Hippocampal formation (tissue), 2 donors: Measurements from ENCODE around the gene GLB1L2.

Source experiments
- DNase-seq, 2 donors: peaks; one replicate each; lab custom pipeline; 2025; lab: John Stamatoyannopoulos, UW

Gene GLB1L2

DNA sequence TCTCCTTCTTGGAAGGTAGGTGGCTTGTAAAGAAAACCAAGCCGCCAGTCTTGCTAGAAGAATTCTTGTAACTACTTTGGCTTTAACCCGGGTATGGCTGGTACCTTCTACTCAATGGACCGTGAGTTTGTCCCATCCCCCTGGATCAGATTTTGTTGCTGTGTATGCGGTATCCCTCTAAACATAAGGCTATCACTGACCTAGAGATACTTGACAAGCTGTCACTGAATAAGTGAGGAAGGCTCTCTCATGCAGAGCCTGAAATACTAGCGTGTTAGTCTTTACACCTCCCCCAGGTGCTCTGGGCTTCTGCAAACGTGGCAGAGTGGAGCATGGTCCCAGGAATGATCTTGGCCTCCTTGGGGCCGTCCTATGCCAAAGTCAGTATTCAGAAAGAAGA, 34.5 kb downstream of the GLB1L2 start:
- no peak for DNase-seq

- no peak for DNase-seq
These were observed 36.0 kb downstream of the GLB1L2 start for GRCh38 chr11:134367781-134368180.

GRCh38 chr11:134369656-134370525, 38.1 kb downstream of the GLB1L2 start:
- DNase-seq: no peak

- DNase-seq: no peak
These were observed 39.0 kb downstream of the GLB1L2 start for GRCh38 chr11:134370526-134371435.

GRCh38 chr11:134371436-134372185, 39.8 kb downstream of the GLB1L2 start:
- DNase-seq: no peak

- no peak for DNase-seq
These were observed 40.7 kb downstream of the GLB1L2 start for GRCh38 chr11:134372536-134372935.

GRCh38 chr11:134372961-134373360, 41.2 kb downstream of the GLB1L2 start:
- DNase-seq: no peak

GRCh38 chr11:134373591-134374052, 41.8 kb downstream of the GLB1L2 start:
- DNase-seq: no peak

- DNase-seq: no peak
These were observed 42.4 kb downstream of the GLB1L2 start for GRCh38 chr11:134374171-134374570.

DNA sequence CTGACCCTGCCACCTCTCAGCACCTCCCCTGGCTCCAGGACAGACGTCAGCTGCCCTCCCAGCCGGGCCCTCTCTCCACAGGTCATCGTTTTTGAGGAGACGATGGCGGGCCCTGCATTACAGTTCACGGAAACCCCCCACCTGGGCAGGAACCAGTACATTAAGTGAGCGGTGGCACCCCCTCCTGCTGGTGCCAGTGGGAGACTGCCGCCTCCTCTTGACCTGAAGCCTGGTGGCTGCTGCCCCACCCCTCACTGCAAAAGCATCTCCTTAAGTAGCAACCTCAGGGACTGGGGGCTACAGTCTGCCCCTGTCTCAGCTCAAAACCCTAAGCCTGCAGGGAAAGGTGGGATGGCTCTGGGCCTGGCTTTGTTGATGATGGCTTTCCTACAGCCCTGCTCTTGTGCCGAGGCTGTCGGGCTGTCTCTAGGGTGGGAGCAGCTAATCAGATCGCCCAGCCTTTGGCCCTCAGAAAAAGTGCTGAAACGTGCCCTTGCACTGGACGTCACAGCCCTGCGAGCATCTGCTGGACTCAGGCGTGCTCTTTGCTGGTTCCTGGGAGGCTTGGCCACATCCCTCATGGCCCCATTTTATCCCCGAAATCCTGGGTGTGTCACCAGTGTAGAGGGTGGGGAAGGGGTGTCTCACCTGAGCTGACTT, 43.2 kb downstream of the GLB1L2 start:
- no peak for DNase-seq

GRCh38 chr11:134376150-134376921, 44.5 kb downstream of the GLB1L2 start:
- no peak for DNase-seq

- DNase-seq: no peak
These were observed 46.1 kb downstream of the GLB1L2 start for GRCh38 chr11:134377876-134378275.

DNA sequence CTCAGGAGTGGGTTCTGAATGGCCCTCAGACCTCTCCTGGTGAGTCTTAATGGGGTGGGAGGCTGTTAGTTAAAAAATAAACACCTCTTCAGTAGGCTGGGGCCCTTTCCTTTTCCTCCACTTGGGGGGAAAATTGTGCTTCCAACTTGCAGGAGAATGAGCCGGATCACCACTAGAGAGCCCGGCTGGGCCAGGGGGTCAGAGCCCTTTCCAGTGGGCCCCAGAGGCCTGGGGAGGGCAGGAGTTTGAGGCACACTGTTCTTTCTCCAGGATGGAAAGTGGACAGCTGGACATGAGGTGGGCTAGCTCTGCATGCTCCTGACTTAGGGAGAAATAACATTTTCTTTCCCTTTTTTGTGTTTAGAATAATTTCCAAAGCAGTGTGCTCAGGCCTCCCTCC, 47.5 kb downstream of the GLB1L2 start:
- no peak for DNase-seq

GRCh38 chr11:134380229-134380628, 48.4 kb downstream of the GLB1L2 start:
- no peak for DNase-seq

DNA sequence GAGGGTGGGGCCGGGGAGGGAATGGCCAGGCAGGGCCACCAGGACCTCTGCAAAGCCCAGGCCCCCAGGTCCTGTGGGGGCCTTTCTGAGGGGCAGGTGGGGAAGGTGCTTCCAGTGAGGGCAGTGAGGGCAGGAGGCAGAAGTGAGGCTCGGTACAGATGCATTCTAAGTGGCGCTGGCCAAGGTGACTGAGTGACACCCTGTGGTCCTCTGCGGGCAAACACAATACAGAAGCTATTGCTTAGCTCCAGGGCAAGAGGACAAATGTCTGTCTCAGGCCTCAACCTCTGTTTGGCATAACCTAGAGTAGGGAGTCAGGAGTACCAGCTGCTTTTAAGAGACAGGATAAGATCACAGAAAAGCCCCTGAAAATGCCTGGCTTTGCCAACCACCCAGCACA, 49.0 kb downstream of the GLB1L2 start:
- DNase-seq: no peak

DNA sequence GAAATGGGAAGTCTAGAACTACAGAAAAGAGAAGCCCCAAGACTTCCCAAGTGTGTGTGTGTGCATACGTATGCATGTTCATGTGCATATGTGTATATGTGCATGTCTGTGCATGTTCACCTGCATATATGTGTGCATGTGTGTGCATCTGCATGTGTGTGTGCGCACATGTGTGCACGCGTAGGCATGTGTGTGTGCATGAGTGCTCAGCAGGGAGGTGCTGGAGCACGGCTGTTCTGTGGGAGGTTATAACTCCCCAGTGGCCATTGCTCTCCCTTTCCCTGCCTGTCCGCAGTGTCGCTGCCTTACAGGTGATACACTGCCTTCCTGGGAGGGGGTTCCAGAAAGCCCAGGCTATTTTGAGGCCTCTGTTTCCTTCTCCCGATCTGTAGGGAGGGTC, 50.5 kb downstream of the GLB1L2 start:
- no peak for DNase-seq

GRCh38 chr11:134382830-134383229, 51.0 kb downstream of the GLB1L2 start:
- DNase-seq: no peak

GRCh38 chr11:134383576-134384221, 51.9 kb downstream of the GLB1L2 start:
- DNase-seq: no peak

GRCh38 chr11:134384406-134384805, 52.6 kb downstream of the GLB1L2 start:
- DNase-seq: no peak

- DNase-seq: no peak
These were observed 53.4 kb downstream of the GLB1L2 start for GRCh38 chr11:134385171-134385570.
